HG03095 (cell line): ENCODE results near the gene DMC1.

Source experiments
- ATAC-seq: cut with Tn5 transposase; IDR thresholded peaks from one replicate; pipeline ENCODE4 v1.9.1; 2021; ENCODE audit warnings: moderate library complexity; ENCODE audit not compliant: unreplicated experiment

Gene DMC1

DNA sequence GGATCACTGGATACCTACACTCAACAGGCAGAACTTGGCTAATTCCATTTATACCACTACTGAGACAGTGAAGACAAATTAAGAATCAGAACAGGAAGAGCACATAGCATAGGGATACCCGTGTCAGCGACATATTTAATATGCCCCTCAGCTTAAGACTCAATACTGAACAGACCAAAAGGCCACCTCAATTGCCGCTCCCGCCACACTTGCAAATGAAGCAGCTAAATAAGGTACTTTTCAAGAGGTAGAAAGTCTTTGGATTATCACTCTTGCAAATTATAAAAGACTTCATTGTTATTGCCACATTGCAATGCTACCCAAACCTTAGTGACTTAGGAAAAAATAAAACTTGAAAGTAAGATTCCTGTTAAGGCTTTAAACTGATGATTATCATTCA is 67.0 kb downstream of the DMC1 start:
- no peak for ATAC-seq

DNA sequence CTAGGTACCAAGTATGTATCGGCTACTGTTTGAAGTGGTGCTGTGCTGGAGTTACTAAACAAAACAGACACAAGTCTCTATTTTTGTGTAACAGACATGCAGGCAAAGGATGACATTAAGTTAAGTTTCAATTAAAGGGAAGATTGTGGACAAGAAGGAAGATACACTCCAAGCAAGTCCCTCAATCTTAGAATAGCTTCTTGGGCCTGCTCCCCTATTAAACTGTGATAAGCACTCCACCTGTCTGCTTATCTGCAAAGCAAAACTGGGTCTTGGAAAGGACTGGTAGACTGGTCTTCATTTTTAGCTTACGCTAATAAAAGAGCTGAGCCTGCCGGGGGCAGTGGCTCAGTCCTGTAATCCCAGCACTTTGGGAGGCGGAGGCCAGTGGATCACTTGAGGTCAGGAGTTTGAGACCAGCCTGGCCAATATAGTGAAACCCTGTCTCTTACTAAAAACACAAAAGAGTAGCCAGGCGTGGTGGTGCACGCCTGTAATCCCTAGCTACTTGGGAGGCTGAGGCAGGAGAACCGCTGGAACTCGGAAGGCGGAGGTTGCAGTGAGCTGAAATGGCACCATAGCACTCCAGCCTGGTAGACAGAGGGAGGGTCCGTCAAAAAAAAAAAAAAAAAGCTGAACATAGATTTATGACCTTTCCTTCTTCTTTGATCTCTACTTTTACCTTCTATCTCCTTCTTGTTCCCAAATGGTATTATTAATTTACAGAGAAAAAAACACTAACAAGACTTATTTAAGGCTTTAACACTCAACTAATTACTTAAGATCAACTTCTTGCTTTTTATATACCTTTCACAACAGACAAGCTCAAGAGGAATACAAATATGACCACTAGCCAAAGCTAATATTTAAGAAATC is 67.9 kb downstream of the DMC1 start:
- ATAC-seq, result no peak

DNA sequence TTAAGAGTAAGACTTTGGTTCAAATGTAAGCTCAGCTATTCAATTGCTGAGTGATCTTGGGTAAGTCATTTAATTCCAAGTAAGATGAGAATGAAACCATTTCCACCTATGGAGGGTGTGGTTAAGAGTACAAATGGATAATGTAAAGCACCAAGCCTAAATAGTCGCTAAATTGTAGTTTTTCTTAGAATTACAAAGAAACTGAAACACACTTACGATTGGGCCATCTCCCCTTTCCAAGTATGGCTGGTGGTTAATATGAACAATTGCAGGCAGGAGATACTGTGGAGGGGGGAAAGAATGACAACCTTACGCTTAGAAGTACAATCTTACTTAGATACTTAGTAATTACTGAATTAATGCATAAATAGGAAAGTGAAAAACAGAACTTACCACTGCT is 72.1 kb downstream of the DMC1 start:
- no peak for ATAC-seq

DNA sequence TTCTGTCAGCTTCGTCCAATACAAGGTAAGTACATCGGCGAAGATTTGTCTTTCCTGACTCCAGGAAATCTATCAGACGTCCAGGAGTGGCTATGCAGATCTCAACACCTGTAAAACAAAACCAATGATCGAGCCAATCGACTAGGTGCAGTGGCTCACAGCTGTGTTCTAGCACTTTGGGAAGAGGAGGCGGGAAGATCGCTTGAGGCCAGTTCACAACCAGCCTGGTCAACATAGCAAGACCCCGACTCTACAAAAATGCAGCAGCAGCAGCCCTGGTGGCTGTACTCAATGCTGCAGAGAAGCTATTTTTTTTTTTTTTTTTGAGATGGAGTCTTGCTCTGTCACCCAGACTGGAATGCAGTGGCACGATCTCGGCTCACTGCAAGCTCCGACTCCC is 75.0 kb downstream of the DMC1 start:
- no peak for ATAC-seq

DNA sequence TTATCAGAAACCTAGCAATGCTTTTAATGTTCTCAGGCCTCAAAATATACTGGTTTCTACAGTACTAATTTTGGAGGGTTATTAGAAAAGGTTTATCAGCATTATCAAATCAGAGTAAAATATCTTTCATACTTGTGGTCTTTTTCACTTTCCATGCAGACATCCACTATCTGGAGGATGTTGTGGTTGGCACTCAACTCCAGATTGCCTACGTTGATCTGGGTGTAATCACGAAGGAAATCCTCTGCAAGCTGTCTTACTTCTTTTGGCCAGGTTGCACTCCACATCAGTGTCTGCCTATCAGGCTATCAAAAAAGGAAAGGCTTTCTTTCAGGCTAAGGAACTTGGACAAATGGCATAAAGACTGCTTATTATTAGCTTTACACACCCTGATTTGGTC is 75.5 kb downstream of the DMC1 start:
- no peak for ATAC-seq

DNA sequence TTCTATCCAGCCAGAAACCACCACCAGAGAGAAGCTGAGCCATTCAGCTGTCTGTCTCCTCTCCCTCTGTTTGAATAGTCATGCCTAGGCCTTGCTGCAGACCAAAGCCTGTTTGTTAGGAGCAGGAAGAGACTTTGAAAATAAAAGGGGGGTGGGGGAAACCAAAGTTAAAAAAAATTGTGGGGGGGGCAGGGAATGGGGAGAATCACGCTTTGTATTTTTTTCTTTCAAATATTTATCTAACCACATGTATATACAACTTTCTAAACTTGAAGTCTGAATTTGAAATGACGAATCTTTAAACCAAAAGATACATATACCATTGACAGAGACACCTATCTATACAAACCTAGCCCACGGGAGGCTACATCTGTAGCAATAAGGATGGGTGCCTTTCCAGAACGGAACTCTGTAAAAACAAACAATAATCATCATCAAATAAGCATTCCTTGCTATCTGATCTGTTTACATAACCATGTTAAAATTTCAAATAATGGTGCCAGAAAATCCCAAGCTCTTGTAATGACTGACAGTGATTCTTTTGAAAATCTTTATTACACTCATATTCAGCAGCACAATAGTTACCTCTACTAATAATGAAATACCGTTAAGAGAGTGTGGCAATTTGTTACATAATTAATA is 78.2 kb downstream of the DMC1 start:
- no peak for ATAC-seq

DNA sequence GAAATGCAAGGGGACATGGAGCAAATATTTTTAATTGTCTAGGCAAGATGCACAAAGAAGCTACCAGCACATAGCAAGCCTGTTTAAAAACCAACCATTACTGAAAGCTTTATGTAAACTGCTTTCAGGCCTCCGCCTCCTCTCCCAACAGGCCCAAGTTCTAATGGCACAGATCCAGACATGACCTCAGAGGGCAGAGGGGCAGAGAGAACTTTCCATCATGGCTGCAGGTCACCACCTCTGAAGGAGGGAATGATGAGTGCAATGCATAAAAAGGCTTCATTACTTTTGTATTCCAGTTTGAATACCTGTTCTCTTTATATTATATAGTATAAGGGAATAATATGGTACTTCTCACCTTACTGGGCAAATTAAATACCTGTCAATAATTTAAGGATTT is 79.1 kb downstream of the DMC1 start:
- no peak for ATAC-seq

DNA sequence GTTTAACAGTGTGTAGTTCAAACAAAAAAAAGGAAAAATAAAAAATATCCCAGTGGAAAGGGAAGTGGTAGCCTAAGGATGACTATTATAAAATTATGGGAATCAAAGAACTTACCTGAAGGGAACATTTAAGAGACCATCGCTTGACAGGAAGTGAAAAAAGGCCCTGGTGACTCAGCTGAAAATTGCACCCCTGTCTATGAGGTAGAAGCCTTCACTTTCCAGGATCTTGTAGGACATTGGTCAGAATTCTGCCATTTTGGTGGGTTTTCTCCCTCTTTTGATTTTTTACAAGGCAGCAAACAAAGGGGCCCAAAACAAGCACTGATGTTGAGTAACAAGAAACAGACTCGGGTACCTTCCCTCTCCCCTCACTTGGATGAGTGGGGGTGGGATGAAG is 79.5 kb downstream of the DMC1 start:
- ATAC-seq, result no peak

DNA sequence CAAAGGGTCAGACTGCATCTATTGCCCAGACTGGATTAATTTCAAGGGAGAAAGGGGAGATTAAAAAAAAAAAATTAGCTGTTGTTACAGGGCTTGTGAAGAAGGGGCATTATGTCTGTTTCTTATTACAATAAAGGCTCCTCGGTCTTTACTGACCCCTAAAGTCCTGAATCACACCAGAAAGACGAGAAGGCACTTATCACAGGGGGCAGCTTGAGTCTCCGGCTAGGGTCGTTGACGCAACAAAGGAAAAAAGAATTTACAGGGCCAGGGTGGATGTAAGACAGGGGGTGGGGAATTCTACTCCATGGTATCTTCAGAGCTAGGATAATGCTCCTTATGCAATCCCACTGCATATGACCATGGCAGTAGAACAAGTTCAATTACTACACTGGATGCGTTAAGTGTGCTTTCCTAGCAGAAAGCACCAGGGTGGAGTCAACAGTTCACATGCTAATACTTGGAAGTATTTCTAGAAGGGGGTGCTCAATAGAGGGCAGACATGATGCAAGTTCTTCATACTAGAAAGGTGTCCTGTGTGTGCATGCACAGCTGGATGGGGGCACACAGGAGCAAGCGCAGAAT is 80.3 kb downstream of the DMC1 start:
- no peak for ATAC-seq

DNA sequence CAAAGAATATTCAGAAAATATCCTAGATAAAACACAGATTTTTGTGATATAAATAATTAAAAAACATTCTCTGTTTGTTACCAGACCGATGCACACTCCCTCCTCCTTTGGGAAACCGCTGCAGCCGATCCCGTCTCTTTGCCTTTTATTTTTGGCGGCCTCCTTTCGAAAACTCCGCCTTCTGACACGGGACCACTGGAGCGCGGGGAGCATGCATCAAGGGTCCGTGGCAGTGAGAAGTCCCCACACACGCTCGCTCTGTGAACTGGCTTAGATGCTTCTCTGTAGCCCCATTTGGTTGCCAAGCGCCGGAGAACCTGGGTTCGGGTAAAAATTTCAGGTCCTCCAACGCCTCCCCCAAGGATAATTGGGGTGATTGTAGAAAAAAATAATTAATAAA is 80.8 kb downstream of the DMC1 start:
- ATAC-seq, result no peak

DNA sequence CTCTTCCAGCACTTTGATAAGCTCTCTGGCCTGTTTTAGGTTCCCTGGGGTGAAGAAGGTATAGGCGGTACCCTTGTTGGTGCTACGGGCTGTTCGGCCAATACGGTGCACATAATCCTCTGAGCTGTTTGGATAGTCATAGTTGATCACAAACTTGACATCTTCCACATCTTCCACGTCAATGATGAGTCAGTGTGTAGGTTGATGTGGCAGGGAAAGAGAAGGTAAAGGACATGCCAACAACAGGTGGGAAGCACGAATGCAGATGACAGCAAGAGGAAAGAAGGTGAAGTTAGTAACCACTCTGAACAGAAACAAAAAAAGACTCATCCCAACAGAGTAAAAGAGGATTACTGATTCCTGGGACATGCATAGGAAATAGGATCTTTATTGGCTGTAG is 82.0 kb downstream of the DMC1 start:
- ATAC-seq, result no peak

DNA sequence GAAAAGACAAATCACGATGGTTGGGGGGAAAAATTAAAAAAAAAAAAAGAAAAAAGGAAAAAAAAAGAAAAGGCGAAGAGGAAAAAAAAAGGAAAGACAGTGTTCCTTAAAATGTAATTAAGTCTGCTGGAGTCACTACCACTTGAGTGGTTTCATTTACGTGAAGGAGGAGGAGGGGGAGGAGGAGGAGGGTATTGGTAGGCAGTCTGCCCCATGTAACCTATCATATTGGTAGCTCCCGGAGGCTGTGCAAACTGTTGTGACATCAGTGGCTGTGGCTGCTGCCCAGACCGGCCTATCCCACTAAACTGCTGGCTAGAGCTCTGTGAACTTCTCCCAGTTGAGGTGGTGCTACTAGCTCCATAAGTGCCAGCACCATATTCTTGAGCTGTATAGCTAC is 84.2 kb downstream of the DMC1 start:
- no peak for ATAC-seq

DNA sequence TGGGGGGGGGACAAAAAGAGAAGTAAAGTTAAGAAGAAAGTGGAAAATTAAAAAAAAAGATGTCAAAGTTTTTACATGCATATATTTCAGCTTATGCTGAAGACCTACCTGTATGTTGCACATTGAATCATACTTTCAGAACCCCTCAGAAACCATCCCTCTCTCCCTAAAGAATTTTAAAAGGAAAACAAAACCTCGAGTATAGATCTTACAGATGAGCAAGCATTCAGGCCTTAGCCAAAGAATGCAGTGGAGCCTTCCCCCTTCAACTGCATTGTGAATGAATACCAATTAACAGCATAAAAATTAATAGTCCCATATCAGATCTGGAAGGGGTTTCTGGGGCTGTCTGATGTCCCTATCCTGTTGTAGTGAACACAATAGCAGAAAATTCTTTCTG is 85.7 kb downstream of the DMC1 start:
- no peak for ATAC-seq

DNA sequence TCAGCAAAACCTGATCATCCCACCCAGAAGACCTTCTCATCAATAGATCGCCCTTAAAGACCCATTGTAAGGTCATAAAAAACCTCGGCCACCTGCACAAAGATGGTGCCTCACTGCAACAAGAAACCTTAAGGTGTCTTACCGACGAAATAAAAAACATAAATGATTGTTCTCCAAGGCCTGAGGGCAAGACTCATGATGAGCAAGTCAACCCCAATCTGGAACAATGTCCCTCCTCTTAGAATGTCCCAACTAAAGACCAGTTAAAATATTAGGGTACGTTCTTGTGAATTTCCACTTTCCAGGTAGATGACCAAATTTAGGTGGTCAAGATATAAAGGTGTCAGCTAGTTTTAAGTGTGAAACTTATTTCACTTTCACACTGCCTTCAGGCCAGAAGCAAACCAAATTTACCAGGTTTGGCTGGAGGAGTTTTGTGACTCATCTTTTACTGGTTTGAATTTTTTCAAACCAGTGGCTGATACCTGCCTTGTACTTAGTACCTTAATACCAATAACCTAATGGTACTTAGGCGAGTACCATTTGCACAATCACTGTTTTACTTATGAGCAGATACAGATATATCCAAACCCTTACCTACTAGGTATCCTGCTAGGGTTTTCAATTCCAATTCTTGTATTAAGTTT is 87.2 kb downstream of the DMC1 start:
- no peak for ATAC-seq

DNA sequence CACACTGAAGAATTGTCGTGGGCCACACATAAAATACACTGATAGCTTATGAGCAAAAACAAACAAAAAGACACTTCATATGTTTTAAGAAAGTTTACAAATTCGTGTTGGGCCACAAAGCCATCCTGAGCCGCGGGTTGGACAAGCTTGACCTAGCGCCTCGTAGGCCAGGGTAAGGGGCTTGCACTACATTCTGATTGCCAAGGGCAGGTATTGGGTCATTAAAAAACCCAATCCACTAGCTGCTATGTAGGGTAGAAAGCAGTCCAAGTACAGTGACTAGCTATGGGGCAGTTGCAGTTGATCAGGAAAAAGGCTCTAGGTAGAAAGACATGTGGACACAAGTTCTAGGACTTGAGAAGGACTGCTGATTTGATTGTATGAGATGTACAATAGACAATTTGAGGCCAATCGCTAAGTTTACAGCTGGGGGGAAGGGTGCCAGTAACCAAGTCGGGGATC is 88.1 kb downstream of the DMC1 start:
- ATAC-seq, result no peak

DNA sequence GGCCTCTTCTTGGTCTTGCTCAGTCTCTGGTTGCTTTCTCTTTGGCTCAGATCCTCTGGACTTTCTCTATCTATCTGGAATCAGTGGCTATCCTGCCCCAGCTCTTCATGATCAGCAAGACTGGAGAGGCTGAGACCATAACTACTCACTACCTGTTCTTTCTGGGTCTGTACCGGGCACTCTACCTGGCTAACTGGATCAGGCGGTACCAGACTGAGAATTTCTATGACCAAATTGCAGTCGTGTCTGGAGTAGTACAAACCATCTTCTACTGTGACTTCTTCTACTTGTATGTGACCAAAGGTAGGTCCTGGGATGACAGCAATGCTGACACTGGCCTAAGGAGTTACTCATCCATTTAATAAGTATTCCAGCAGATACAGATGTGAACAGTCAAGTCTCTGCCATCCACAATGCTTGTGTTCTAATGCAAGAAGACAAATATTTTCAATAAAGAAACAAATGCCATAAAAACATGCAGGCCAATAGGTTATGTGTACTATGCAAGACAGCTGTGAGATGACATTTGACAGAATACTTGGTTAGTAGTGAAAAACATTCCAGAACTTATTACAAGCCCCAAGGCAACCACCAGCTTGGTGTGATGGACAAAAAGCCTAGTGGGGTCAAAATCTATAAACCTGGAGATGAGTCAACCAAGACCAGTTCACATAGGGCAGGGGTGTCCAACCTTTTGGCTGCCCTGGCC is 88.7 kb downstream of the DMC1 start:
- no peak for ATAC-seq

DNA sequence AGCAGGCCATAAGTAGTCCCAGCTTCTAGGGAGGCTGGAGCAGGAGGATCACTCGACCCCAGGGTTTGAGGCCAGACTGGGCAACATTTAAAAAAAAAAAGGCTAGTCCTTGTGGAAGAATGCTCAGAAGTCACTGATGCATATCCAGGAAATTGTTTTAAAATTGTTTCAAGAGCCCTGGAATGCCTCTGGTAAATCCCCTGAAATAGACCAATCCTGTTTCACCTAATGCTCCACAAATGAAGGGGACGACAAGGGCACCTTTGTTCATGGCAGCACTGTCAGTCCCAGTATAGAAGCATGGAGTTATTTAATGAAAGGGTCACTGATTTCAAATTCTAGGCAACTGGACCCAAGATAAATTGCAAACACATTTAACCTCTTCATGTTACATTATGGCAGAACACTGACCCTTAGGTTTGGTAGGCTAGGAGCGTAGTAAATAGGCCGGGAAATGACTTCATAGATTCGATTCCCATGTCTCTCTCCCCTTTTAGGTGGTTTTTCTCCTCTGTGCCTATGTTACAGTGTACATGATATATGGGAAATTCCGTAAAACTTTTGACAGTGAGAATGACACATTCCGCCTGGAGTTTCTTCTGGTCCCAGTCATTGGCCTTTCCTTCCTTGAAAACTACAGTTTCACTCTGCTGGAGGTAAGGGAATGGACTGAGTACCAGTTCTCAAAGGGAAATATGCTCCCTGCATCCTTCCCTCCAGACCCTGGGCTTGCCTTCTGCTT is 90.7 kb downstream of the DMC1 start:
- no peak for ATAC-seq

DNA sequence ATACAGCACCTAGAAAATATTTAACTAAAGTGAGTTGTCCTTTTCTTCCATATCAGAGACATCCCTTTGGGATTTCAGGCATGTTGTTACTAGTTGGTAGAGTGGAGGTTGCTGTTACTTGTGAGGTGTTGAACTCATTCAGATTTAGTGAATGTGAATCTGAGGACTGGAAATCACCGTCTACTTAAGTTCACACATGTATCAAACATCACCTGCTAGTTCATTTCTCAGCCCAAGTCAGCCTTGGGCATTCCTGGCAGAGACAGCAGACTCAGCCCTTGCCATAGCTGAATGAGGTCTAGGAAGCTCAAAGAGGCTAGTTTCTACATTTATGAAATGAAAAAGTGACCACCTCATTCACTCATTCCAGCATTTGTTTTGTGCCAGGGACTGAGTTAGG is 92.4 kb downstream of the DMC1 start:
- no peak for ATAC-seq

DNA sequence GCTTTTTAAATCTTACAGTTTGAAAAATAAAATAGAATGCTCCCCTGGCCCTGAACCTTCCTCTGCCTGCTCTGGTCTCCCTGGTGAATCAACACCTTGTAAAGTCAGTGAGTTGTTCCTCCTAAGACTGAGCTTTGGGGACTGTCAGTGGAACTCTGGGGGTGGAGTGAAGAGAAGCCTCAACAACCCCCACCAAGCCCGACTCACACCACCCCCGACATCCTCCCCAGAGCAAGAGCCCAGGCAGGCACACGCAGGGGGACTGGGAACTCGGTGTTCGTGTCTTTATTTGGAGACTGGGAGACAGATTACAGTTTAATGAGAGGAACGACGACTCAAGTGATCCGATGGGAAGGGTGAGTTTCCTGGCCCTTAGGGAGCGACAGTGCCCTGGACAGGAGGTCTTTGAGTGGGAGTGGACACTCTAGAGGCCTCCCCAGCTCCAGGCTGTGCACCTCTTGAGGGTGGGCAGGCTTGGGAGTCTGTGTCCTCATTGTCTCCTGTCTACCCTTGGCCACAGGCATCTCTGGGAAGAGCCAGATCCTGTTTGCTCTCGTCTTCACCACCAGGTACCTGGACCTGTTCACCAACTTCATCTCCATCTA is 95.9 kb downstream of the DMC1 start:
- no peak for ATAC-seq

DNA sequence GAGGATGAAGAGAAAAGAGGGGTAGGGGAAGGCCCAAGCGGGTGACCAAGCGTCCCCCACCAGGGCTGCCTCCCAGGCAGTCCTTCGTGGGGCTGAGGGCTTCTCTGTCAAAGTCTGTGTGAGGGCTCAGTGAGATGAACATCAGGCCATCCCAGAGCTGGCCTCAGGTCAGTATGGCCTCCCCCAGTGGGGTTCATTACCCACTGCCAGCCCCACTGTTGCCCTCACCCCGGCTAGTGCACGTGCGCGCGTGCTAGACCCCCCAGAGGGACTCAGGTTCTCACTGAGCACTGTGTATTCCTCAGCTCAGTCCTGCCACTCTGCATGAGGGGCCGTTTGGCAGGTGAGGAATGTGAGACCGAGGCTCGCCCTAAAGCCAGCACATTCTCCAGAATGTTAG is 98.7 kb downstream of the DMC1 start:
- ATAC-seq, result no peak
